Activated gamma-delta T cell treated with Interleukin-2 at 50 U/mL for 16 hours (primary cell): ENCODE data around the gene FGFRL1.

Experiments
- DNase-seq: peaks from one replicate; pipeline ENCODE4 v3.0.0-alpha.2; 2020

FGFRL1 gene

GRCh38 chr4:1011022-1011665, at the start of gene FGFRL1:
FGFRL1 (plus strand) TSS chr4:1011626; CDS start chr4:1012486, 860 bp downstream.
- peak; percentile 89 for DNase-seq

- no peak for DNase-seq
Measured at GRCh38 chr4:962231-963208, 48.9 kb upstream of the FGFRL1 start.

GRCh38 chr4:963276-964225, 47.9 kb upstream of the FGFRL1 start:
- DNase-seq, result no peak

- no peak for DNase-seq
Measured at GRCh38 chr4:964346-965025, 46.9 kb upstream of the FGFRL1 start.

- DNase-seq, result no peak
Measured at GRCh38 chr4:965048-965765, 46.2 kb upstream of the FGFRL1 start.

GRCh38 chr4:965766-966134, 45.7 kb upstream of the FGFRL1 start:
- DNase-seq, result no peak

- no peak for DNase-seq
Measured at GRCh38 chr4:966266-967112, 44.9 kb upstream of the FGFRL1 start.

GRCh38 chr4:967113-968104, 44.0 kb upstream of the FGFRL1 start:
- no peak for DNase-seq

GRCh38 chr4:968221-968620, 43.2 kb upstream of the FGFRL1 start:
- no peak for DNase-seq

GRCh38 chr4:968621-969394, 42.6 kb upstream of the FGFRL1 start:
- no peak for DNase-seq

- peak; percentile 69 for DNase-seq
Measured at GRCh38 chr4:970046-970745, 41.2 kb upstream of the FGFRL1 start.

GRCh38 chr4:970854-971520, 40.4 kb upstream of the FGFRL1 start:
- no peak for DNase-seq

GRCh38 chr4:971666-972500, 39.5 kb upstream of the FGFRL1 start:
- no peak for DNase-seq

GRCh38 chr4:972651-973424, 38.6 kb upstream of the FGFRL1 start:
- peak; percentile 61 for DNase-seq
